Jurkat, Clone E6-1 (cell line): Measurements from ENCODE around the gene TULP3. TPM values are rescaled to one million over a fixed set of nuclear protein-coding genes. Genes with fewer than 3 reads are reported as not detected.
"Not testable (repeated sequence)": the region's sequence is repeated elsewhere in the genome, so short reads cannot be mapped to it uniquely, and the experiment has no call there.

Source experiments
- DNase-seq: peaks from one replicate; pipeline ENCODE4 v3.0.0-alpha.2; 2011; ENCODE audit warnings: low read depth, low spot score
- H3K4me3 ChIP-seq: 2 replicates; pipeline ENCODE4 v1.5.1; 2011; ENCODE audit warnings: mild to moderate bottlenecking, low read length, control low read depth, moderate library complexity
- polyA plus RNA-seq: library from polyadenylated mRNA; unstranded; fragments of >200 nt; gene quantifications from one replicate; pipeline ENCODE4 v1.2.1, GENCODE V29; 2012; ENCODE audit warnings: missing spikeins; ENCODE audit not compliant: insufficient read length, insufficient read depth

TULP3 gene, protein sequence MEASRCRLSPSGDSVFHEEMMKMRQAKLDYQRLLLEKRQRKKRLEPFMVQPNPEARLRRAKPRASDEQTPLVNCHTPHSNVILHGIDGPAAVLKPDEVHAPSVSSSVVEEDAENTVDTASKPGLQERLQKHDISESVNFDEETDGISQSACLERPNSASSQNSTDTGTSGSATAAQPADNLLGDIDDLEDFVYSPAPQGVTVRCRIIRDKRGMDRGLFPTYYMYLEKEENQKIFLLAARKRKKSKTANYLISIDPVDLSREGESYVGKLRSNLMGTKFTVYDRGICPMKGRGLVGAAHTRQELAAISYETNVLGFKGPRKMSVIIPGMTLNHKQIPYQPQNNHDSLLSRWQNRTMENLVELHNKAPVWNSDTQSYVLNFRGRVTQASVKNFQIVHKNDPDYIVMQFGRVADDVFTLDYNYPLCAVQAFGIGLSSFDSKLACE
- 24.7 TPM for polyA plus RNA-seq

DNA sequence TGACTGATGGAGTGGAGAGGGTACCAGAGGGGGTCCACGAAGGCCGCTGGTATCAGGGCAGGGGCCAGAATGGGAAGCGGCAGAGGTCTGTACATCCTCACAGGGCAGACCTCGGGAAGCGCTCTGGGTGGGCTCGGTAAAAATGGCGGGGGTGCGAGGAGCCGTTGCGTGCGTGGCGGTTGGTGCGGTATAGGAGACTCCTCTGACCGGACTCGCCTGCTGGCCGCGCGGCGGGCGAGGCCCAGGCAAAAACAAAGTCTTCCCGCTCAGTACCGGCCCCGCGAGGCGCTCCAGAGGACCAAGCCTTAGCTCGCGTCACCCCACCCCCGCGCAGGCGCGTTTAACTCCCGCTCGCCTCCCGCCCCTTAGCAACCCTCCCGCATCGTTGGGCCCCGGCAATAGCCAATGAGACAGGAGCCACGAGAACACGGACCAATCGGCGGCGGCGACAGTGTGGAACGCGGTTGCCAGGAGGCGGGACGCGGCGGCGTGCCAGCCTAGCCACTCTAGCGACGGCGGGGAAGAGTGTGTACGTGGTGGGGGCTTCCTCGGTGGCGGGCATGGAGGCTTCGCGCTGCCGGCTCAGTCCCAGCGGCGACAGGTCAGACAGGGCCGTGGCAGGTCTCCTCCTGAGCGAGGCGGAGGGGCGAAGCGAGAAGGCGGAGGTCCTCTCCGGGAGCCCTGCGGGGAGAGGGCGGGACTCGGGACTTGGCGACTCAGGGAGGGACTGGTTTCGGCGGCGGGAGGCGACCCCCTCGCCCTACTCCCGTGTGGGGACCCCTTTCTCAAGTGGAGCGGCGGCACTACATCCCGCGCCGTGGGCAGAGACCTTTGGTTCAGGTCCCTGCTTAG lies at the start of gene TULP3:
TULP3 (plus strand) TSS at position 504 of the 852 bp plus-strand sequence; CDS start at position 561, 57 bp downstream.
- peak; percentile 92 for DNase-seq
- peak within 1 kb of the TSS; percentile 86 for H3K4me3 ChIP-seq

DNA sequence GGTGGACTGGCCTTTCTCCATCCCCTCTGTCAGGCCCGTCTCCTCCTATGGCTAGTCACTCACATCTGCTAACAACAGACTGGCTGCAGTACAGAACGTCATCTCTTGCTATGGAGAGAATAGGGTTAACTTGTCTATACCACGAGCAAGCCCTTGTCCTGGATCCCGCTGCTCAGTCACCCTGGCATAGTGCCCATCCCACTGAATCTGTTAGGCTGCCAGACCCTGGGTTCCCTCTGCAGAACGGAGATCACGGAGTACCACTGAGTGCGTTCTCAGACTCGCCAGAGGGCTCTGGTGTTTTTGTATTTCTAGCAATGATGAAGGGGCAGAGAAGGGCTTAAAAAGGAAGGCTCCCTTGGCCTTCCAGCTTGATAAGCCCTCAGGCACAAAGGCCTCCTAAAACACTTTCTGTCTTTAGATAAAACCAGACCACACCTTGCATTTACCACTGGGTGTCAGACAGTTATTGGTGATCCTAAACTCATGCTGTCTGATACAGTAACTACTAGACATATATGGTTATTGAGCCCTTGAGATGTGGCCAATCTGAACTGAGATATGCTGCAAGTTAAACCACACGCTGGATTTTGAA lies 49.5 kb upstream of the TULP3 start:
- no peak for DNase-seq
- H3K4me3 ChIP-seq: no peak overlapping the region

DNA sequence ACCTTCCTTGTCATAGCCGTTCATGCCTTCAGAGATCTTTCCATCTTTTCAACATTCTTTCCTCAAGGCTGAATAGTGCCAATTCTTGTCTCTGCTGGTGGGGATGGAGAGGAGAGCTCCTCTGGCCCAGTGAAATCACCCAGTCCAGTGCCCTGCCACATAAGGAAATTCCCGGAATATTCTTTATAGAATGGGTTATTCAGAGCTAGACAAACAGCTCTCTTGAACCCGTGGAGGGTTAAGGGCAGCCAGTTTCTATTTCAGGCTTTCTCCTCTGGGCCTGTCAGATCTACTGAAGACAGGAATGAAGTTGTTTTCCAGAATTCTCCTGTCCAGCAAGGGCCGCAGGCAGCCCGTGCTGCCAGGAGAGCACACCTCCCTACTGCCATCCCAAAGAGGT lies 47.7 kb upstream of the TULP3 start:
- DNase-seq: no peak
- H3K4me3 ChIP-seq: no peak overlapping the region

DNA sequence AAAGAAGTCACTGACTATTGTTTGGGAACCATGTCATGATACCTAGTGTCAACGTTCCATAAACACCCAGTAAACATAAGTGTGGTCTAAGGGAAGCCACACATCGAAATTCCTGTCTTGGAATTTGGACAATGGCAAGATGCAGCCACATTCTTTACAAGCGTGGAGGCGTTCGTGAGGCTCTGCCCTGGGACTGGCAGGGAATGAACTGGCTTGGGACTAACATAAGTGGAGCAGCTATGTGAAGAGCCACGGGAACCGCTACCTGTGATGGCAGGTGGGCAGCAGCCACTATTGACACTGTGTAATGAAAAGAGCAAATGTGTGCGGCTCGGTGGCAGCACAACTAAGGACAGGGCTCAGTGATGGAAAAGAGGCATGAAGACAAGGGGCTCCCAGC lies 45.9 kb upstream of the TULP3 start:
- H3K4me3 ChIP-seq: no peak overlapping the region
- no peak for DNase-seq

DNA sequence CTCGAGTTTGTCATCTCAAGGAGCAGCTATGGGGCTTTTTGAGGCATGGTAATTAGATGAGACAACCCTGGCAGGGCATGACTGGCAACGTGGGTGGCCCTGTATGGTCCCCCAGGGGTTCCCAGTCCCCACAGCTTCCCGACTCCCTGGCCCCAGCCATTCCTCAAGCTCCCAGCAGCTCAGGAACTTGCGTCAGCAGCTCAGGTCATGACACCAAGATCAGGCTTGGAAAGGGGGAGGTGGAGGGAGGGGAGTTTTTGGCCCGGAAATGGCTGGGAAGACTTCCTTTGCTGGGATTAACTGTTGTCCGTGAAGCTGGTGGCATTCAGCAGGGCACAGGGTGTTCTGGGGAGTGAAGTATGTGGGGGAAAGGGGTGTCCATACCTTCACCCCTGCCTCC lies 45.4 kb upstream of the TULP3 start:
- H3K4me3 ChIP-seq: no peak overlapping the region
- no peak for DNase-seq

DNA sequence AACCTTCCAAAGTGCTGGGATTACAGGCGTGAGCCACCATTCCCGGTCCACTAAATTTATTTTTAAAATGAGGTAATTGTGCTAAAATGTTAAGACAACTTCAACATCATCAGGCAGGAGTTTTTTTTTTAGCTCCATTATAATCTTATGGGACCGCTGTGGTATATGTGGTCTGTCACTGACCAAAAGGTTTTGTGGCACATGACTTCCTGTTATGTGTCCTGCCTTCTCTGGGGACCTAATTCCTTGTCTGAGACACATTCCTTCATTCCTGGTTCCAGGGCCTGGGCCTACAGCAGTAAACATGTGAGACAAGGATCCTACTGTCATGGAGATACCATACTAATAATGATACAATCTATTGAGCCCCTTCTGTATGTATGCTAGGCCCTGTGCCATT lies 38.8 kb upstream of the TULP3 start:
- no peak for DNase-seq
- H3K4me3 ChIP-seq: no peak overlapping the region

DNA sequence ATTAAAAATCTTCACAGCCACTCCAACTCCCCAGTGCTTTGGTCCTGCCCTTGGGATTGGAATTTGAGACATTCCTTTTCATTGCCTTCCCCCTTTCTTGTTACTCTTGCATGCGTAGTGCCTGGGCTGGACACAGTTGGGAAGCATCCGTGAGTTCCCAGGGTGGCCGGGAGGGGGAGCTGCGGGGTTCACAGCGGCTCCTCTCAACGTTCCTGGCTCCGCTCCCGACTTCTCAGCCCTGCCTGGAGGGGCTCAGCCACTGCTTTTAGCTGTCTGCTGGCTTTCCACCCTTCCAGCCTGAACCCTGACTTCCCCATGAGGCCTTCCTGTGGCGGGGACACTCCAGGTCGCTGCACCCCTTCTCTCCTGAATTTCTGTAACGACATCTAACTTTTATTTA lies 37.1 kb upstream of the TULP3 start:
- no peak overlapping the region for H3K4me3 ChIP-seq
- no peak for DNase-seq

DNA sequence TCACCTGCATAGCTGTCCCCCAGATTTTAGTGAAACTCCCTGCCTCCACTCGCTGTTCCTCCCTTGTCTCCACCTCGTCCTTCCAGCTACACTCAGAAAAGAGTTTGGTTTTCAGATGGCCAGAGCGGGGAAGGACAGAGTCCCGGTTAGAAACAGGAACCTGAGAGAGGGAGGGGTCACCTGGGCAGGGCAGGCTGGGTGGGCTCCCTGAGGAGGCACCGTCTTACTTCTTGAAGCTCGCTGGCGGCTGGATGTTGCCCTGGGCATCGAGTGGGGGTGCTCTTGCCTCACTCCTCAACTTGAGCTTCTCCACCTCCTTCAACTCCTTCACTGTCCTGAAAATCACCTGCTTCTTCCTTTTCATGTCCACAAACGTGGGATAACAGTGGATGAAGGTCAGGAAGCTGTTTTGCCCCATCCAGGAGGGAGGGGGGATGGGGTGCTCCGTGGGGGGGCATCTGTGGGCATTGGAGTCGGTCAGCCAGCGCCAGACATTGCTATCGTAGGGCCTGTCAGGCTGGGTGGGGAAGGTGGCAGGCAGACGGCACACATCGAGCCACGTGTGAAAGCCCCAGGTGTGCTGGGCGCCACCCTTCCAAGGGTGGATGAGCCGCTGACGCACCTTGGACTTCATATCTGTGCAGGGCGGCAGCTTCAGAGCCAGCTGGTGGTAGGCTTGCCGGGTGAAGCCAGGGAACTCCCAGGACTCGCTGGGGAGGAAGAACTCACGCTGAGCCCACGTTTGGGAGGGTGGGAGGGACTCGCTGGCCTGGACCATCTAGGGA lies 35.8 kb upstream of the TULP3 start:
- no peak for DNase-seq
- H3K4me3 ChIP-seq: no peak overlapping the region

DNA sequence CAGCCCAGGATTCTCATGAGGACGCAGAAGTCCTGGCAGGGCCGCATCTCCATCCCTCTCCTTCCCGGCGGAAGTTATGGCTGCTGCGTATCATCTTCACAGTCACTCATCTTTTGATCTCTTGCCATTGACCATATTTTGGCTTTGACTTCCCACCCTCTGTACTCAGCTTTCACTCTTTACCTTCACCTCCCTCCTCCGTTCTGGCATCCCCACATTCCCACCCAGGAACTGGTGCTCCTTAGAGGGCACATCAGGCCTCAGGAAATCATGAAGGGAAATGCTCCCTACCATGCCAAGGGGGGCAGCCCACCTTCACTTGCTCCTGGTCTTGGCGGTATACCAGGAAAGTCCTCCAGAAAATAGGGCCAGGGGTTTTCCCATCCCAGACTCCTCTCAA lies 35.1 kb upstream of the TULP3 start:
- no peak for DNase-seq
- no peak overlapping the region for H3K4me3 ChIP-seq

DNA sequence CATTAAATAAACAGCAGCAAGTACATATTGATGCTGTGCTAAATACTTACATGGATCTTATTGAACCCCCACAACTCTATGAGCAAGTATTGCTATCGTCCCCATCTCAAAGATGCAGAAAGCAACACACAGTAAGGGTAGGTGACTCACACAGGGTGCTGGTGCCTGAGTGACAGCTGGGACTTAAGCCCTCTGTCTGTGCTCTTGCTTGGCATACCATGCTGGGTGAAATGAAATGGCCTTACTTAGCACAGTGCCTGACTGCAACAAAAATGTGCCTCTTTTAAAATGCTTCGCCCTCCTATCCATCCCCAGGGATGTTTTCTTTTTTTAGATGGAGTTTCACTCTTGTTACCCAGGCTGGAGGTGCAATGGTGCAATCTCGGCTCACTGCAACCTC lies 34.6 kb upstream of the TULP3 start:
- DNase-seq: no peak
- no peak overlapping the region for H3K4me3 ChIP-seq

DNA sequence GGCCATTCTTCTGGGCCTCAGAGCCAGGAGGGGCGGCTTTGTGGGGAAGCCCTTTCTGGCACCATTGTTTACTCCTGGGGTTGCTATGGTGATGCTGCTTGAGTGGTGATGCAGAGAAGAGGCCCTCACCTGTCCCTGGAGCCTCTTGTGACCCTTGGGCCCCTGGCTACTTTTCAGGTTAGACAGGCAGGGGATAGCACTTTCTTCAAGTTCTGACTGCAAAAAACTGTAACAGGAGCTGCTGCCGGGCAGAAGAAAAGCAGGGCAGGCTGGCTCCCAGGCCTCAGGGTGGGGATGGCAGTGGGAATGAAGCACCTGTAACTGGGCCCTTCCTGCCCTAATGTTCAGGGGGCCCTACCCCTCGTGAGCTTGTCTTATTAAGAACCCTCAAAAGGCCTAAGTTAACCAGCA lies 33.7 kb upstream of the TULP3 start, which contains the start of gene TEX52:
TEX52 (minus strand) TSS at position 19 of the 411 bp plus-strand sequence; CDS start at position 6, 13 bp downstream.
- H3K4me3 ChIP-seq: no peak within 1 kb of the TSS
- DNase-seq: no peak

DNA sequence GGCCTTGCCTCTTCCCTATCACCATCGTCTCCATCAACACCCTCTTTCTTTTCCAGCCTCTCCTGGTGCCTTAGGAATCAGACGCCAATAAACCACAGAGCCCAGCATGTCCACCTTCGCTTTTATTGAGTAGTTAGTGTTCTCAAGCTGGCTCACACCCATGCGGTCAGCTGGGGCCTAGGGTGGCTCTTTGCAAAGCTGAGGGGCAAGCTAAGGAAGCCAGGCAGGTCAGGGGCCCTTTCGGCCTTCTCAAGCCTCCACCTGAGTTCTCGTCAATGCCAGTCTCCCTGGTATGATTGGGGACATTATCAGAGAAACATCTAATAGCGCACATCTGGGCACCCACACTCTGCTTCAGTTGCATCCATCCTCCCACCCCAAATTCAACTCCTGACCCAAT lies 33.1 kb upstream of the TULP3 start:
- DNase-seq: no peak
- no peak overlapping the region for H3K4me3 ChIP-seq

DNA sequence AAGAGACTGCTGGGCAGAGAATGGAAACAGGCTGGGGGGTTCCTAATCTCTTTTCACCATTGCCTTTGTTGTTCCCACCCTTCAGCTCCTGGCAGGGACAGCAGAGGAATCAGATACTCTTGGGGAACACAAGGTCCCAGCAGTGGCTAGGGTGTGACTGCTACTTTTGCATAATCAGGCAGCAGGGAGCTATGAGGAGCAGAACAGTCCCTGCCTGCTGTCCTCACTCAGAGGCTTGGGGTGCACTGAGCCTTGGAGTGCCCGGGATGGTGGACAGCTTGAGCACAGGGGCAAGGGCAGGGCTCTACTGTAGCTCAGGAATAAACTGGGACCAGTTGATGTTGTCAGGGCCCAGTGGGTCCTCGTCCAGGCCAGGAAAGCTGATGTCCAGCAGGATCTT lies 32.4 kb upstream of the TULP3 start:
- DNase-seq: no peak
- H3K4me3 ChIP-seq: no peak overlapping the region

DNA sequence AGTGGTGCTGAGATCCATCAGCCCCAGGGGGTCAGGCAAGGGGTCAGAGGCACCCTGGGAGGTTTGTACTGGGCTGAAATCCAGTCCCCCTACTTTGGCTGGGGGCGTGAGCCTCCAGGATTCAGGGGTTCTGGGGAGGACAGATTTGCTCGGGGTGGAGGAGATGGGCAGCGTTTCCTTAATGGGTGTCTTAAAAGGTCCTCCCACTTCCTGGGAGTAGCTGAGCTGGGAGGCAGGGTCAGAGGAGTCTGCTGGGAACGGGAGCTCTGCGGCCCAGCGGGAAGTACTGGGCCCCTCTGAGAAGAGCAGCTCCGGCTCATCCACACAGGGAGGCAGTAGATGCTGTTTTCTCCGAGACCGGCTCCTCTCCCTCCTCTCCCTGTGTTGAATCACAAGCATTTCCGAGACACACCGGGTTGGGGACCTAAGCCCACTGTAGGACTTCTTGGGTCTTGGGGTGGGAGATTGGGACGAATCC lies 31.7 kb upstream of the TULP3 start:
- H3K4me3 ChIP-seq: no peak overlapping the region
- DNase-seq: no peak

DNA sequence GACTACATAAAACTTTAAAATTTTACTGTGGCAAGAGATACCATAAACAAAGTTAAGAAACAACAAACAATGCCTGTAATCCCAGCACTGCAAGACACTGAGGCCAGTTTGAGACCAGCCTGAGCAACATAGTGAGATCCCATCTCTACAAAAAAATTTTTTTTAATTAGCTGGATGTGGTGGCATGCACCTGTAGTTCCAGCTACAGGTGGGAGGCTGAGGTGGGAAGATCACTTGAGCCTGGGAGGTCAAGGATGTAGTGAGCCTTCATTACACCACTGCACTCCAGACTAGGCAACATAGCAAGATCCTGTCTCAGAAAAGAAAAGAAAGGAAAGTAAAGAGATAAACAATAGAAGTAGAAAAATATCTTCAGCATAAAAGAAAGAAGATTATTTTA lies 30.5 kb upstream of the TULP3 start:
- no peak for DNase-seq
- no peak overlapping the region for H3K4me3 ChIP-seq

DNA sequence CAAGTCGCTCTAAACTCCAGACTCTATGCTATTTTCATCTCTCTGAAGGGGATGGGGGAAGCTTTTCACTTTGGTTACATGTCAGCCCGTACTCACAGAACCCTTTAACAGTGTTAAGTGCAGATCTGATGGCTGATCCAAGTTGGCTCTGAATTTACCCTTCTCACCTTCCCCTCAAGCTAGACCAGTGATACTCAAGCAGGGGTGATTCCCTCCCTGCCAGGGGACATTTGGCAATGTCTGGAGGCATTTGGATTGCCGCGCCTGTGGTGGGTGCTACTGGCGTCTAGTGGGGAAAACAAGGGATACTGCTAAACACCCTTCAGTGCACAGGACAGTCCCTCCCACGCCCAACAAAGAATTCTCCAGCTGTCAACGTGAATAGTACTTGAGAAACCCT lies 27.8 kb upstream of the TULP3 start:
- no peak for DNase-seq
- H3K4me3 ChIP-seq: no peak overlapping the region

DNA sequence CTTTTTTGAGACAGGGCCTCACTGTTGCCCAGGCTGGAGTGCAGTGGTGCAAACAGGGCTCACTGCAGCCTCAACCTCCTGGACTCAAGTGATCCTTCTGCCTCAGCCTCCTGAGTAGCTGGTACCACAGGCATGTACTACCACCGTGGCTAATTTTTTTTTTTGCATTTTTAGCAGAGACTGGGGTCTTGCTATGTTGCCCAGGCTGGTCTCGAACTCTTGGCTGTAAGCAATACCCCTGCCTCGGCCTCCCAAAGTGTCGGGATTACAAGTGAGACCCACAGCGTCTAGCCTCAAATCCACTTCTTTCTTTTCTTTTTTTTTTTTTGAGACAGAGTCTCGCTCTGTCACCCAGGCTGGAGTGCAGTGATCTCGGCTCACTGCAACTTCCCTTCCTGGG lies 27.3 kb upstream of the TULP3 start:
- H3K4me3 ChIP-seq, DNase-seq: not testable (repeated sequence)

DNA sequence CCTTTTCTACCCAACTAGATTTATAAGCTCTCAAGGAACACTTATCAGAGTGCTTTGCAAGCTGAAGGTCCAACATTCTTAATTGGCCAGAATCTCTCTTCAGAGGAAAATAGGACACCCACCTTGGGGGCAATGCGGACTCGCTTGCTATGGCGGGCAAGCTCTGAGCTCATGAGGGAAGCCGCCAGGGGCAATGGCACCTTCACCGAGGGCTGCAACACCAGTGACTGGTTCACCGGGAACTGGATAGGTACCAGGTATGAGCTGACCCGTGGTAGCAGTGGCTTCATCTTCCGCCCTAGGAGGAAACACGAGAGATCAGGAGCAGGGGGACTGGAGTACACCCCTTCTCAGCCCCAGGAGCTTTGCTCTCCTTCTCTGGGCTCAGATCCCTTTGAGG lies 26.5 kb upstream of the TULP3 start:
- no peak overlapping the region for H3K4me3 ChIP-seq

More for the DNA sequence above, 26.5 kb upstream of the TULP3 start:
- no peak for DNase-seq
